Measurements from ENCODE around the gene AHCTF1.
"Not testable (repeated sequence)": the region's sequence is repeated elsewhere in the genome, so short reads cannot be mapped to it uniquely, and the experiment has no call there.

The AHCTF1 gene

GRCh38 chr1:246827396-246827795 is 104.4 kb downstream of the AHCTF1 start:
- TF ChIP-seq CTCF (IDR thresholded peaks at IDR 0.05; ENCODE audit: low read depth, low read length), result no peak
- no peak overlapping the region for H3K4me3 ChIP-seq (replicated peaks in 1 of 2; ENCODE audit: low read depth in 2 of 2, low read length in 2 of 2)
- no peak for DNase-seq (ENCODE audit: low read depth in 2 of 2)

GRCh38 chr1:246825557-246826175 is 106.1 kb downstream of the AHCTF1 start:
- TF ChIP-seq CTCF (IDR thresholded peaks at IDR 0.05; ENCODE audit: low read depth, low read length), result no peak
- H3K4me3 ChIP-seq (replicated peaks in 1 of 2; ENCODE audit: low read depth in 2 of 2, low read length in 2 of 2), result no peak overlapping the region
- no peak for DNase-seq (ENCODE audit: low read depth in 2 of 2)

GRCh38 chr1:246824541-246824940 is 107.2 kb downstream of the AHCTF1 start:
- no peak for DNase-seq (ENCODE audit: low read depth in 2 of 2)
- no peak for TF ChIP-seq CTCF (IDR thresholded peaks at IDR 0.05; ENCODE audit: low read depth, low read length)

GRCh38 chr1:246822154-246822553 is 109.6 kb downstream of the AHCTF1 start:
- not testable (repeated sequence) for H3K4me3 ChIP-seq (replicated peaks in 1 of 2; ENCODE audit: low read depth in 2 of 2, low read length in 2 of 2)

More at GRCh38 chr1:246824541-246824940, 107.2 kb downstream of the AHCTF1 start:
- no peak overlapping the region for H3K4me3 ChIP-seq (replicated peaks in 1 of 2; ENCODE audit: low read depth in 2 of 2, low read length in 2 of 2)

GRCh38 chr1:246820666-246821065 is 111.1 kb downstream of the AHCTF1 start:
- TF ChIP-seq CTCF (IDR thresholded peaks at IDR 0.05; ENCODE audit: low read depth, low read length), result no peak
- DNase-seq (ENCODE audit: low read depth in 2 of 2), result no peak

More at GRCh38 chr1:246822154-246822553, 109.6 kb downstream of the AHCTF1 start:
- not testable (repeated sequence) for DNase-seq (ENCODE audit: low read depth in 2 of 2)

GRCh38 chr1:246817778-246818177 is 114.0 kb downstream of the AHCTF1 start:
- peak; percentile 21 to 27 for DNase-seq (ENCODE audit: low read depth in 2 of 2)
- H3K4me3 ChIP-seq (replicated peaks in 1 of 2; ENCODE audit: low read depth in 2 of 2, low read length in 2 of 2), result not testable (repeated sequence)

More at GRCh38 chr1:246820666-246821065, 111.1 kb downstream of the AHCTF1 start:
- no peak overlapping the region for H3K4me3 ChIP-seq (replicated peaks in 1 of 2; ENCODE audit: low read depth in 2 of 2, low read length in 2 of 2)

- TF ChIP-seq CTCF (IDR thresholded peaks at IDR 0.05; ENCODE audit: low read depth, low read length), result no peak
- no peak for DNase-seq (ENCODE audit: low read depth in 2 of 2)
- H3K4me3 ChIP-seq (replicated peaks in 1 of 2; ENCODE audit: low read depth in 2 of 2, low read length in 2 of 2), result no peak overlapping the region
These were observed 116.0 kb downstream of the AHCTF1 start for GRCh38 chr1:246815693-246816270.

- no peak for TF ChIP-seq CTCF (IDR thresholded peaks at IDR 0.05; ENCODE audit: low read depth, low read length)
- DNase-seq (ENCODE audit: low read depth in 2 of 2), result no peak
These were observed 116.9 kb downstream of the AHCTF1 start for GRCh38 chr1:246814890-246815289.

GRCh38 chr1:246813325-246813724 is 118.4 kb downstream of the AHCTF1 start:
- DNase-seq (ENCODE audit: low read depth in 2 of 2); H3K4me3 ChIP-seq (replicated peaks in 1 of 2; ENCODE audit: low read depth in 2 of 2, low read length in 2 of 2): not testable (repeated sequence)

More at GRCh38 chr1:246814890-246815289, 116.9 kb downstream of the AHCTF1 start:
- H3K4me3 ChIP-seq (replicated peaks in 1 of 2; ENCODE audit: low read depth in 2 of 2, low read length in 2 of 2), result no peak overlapping the region

Data from cardiac fibroblast (primary cell).